BE2C (cell line): ENCODE measurements around the gene TAS2R60.

Source experiments
- DNase-seq: peaks from one replicate; pipeline ENCODE4 v3.0.0-alpha.2; 2020
- H3K27me3 ChIP-seq: fragments of 250-450 bp; sonication (Bioruptor Pico); 2 replicates; pipeline ENCODE4 v1.5.1; 2020; ENCODE audit warnings: mild to moderate bottlenecking
- H3K36me3 ChIP-seq: fragments of 250-450 bp; sonication (Bioruptor Pico); 2 replicates; pipeline ENCODE4 v1.5.1; 2020; ENCODE audit warnings: mild to moderate bottlenecking
- H3K4me1 ChIP-seq: fragments of 250-450 bp; sonication (Bioruptor Pico); 2 replicates; pipeline ENCODE4 v1.5.1; 2020
- H3K4me3 ChIP-seq: 2 replicates; pipeline ENCODE4 v1.5.1; 2011; ENCODE audit warnings: low read depth, low read length
- H3K9me3 ChIP-seq: fragments of 250-450 bp; sonication (Bioruptor Pico); 2 replicates; pipeline ENCODE4 v1.5.1; 2020
- TF ChIP-seq, protein P1 (sequence below): IDR thresholded peaks from 2 replicates; pipeline ENCODE4 v1.5.1; 2012; ENCODE audit warnings: mild to moderate bottlenecking, low read depth, low read length

The TAS2R60 gene

DNA sequence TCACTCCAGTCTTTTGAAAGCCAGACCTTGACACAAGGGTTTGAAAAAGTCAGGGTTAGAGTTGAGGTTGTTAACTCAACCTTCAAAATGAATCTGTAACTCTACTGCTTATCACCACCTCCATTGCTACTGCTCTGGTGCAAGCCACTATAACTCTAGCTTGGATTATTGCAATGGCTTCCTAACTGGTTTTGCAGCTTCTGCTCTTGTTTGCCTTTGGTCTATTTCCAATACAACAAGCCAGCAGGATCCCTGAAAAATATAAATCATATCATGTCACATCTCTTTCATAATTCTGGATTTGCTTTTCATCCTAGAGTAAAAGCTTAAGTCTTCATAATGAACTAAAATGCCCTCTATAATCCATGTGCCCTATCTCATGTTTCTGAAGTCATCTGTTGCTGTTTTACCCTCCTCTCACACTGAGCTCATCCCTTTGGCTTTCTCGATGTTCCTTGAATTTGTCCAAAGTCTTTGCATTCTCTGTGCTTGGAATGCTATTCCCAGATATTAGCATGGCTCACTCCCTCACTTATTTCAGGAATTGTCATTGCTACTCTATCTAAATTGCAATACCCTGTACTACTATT, 10.9 kb downstream of the TAS2R60 start:
- Histone ChIP-seq H3K27me3 (no peaks in the 10 kb centered on the region; the same call in 1 of the 2 replicates), H3K9me3 (no peaks in the 10 kb centered on the region), H3K4me3 (no peak overlapping the region), H3K36me3 (no peaks in the 10 kb centered on the region), H3K4me1 (no peaks in the 10 kb centered on the region)
- TF ChIP-seq, protein P1, sequence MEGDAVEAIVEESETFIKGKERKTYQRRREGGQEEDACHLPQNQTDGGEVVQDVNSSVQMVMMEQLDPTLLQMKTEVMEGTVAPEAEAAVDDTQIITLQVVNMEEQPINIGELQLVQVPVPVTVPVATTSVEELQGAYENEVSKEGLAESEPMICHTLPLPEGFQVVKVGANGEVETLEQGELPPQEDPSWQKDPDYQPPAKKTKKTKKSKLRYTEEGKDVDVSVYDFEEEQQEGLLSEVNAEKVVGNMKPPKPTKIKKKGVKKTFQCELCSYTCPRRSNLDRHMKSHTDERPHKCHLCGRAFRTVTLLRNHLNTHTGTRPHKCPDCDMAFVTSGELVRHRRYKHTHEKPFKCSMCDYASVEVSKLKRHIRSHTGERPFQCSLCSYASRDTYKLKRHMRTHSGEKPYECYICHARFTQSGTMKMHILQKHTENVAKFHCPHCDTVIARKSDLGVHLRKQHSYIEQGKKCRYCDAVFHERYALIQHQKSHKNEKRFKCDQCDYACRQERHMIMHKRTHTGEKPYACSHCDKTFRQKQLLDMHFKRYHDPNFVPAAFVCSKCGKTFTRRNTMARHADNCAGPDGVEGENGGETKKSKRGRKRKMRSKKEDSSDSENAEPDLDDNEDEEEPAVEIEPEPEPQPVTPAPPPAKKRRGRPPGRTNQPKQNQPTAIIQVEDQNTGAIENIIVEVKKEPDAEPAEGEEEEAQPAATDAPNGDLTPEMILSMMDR: no peak
- no peak for DNase-seq

DNA sequence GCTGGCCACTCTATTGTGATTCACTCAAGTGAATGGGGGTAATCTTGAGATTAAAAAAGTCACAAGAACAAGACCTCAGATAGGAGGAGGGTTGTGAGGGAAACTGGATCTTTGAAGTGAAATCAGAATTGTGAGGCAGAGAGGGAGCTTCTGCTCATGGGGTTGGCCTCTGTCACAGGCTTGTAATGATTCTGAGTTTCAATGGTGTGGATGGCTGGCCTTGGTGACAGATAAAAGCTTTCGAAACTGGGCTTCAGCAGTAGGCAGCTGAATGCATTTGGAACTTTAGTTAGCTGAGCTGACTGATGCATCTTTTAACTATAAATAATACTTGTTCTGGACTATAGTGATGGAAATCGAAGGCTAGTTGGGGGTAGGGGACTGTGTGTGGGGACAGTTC, 12.2 kb downstream of the TAS2R60 start:
- H3K36me3 ChIP-seq: no peaks in the 10 kb centered on the region
- no peaks in the 10 kb centered on the region for H3K4me1 ChIP-seq
- H3K9me3 ChIP-seq: no peaks in the 10 kb centered on the region
- no peak overlapping the region for H3K4me3 ChIP-seq
- TF ChIP-seq, protein P1: no peak
- H3K27me3 ChIP-seq: no peaks in the 10 kb centered on the region; the same call in 1 of the 2 replicates
- no peak for DNase-seq

DNA sequence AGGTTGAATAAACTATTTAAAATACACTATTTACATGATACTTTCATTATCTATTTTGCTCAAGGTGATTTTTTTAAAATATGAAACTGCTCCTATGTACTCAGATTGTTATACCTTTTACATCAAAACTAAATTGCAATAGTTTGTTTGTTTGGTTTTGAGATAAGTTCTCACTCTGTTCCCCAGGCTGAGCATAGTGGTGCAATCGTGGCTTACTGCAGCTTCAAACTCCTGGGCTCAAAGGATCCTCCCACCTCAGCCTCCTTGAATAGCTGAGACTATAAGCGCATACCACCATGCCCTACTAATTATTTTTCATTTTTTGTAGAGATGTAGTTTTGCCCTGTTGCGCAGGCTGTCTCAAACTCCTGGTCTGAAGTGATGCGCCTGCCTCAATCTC, 12.7 kb downstream of the TAS2R60 start:
- H3K9me3 ChIP-seq: no peaks in the 10 kb centered on the region
- no peaks in the 10 kb centered on the region; the same call in 1 of the 2 replicates for H3K27me3 ChIP-seq
- no peaks in the 10 kb centered on the region for H3K4me1 ChIP-seq

DNA sequence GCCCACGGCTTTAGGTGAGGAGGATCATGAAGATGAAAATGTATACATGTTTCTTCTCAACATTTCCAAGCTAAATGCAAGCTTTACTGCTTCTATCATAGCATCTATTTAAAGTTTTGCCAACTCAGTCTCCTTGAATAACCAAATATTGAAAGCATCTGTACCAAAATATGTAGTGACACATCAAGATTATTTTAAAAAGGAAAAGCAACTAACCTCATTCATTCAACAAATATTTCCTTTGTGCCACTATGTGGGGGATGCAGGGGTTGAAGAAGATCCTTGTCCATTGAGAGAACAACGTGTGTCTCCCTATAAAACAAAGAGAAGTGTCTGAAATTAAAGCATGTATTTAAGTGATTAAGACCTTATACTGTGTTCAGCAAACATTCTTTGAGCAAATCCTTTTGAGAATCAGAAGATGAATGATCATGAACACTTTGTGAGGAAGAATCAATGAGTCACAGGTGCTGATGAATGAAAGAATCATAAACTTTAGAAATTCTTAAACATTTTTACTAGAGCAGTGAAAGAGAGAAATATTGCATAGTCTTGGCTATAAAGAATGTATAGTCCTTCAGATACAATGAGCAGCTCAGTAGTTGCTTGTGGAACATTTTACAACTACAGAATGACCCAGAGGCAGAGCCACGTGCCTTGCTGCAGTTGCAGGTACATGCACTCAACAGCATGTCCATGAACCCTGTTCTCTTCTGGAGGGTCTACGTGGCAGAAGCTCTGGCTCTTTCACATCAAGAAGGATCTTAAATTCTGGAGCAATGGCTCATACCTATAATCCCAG, 13.9 kb downstream of the TAS2R60 start:
- DNase-seq: no peak
- no peak overlapping the region for H3K4me3 ChIP-seq
- no peaks in the 10 kb centered on the region for H3K9me3 ChIP-seq
- H3K4me1 ChIP-seq: no peaks in the 10 kb centered on the region
- no peaks in the 10 kb centered on the region for H3K27me3 ChIP-seq
- TF ChIP-seq, protein P1: no peak
- no peaks in the 10 kb centered on the region for H3K36me3 ChIP-seq

More for the DNA sequence above, 12.7 kb downstream of the TAS2R60 start:
- Histone ChIP-seq H3K36me3 (no peaks in the 10 kb centered on the region), H3K4me3 (no peak overlapping the region)
- DNase-seq: no peak
- TF ChIP-seq, protein P1: no peak

DNA sequence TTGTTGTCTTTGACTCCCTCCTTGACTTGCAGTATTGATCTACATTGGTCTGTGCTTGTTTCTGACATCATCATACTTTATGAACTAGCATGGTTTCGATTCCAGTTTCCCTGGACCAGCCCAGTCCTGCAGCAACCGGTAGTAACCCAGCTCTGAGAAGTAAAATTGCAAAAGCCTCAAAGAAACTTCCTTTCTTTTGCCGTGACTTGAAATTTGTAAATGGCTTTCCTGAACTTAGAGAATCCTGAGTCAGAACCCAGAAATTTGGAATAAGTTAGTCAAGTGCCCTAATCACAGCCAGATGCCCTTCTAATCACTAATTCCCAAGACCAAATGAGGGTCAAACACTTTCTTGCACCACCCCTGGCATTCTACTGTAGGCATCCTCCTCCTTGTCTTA, 15.0 kb downstream of the TAS2R60 start:
- no peak for DNase-seq
- Histone ChIP-seq H3K4me1 (no peaks in the 10 kb centered on the region), H3K9me3 (no peaks in the 10 kb centered on the region), H3K4me3 (no peak overlapping the region), H3K27me3 (no peaks in the 10 kb centered on the region), H3K36me3 (no peaks in the 10 kb centered on the region)
- TF ChIP-seq, protein P1: no peak

DNA sequence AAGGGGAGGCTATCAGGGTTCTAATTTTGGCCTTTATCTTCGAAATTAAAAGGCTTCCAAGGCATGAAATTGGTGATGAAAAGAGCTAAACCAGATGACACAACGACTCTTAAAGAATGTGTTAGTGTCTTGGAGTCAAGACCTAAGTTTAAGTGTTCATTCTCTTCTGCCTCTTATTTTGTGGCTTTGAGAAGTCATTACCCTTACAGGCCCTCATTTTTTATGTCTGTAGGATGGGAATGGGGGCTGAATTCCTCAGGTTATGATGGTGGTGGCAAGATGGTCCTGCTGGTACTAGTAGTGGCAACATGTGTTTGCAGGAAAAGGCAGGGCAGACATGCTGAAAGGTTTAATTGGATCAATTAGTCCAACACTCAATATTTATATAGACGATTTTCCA, 15.4 kb downstream of the TAS2R60 start:
- no peaks in the 10 kb centered on the region for H3K9me3 ChIP-seq
- no peaks in the 10 kb centered on the region for H3K27me3 ChIP-seq
- DNase-seq: no peak
- no peaks in the 10 kb centered on the region for H3K4me1 ChIP-seq
- H3K4me3 ChIP-seq: no peak overlapping the region
- TF ChIP-seq, protein P1: no peak
- no peaks in the 10 kb centered on the region for H3K36me3 ChIP-seq
